Effector memory CD4-positive, alpha-beta T cell (primary cell): ENCODE data around the gene ARNT2.

Experiments
- DNase-seq, 3 donors: peaks; one replicate each; pipeline ENCODE4 v3.0.0-alpha.2; 2020
- H3K27ac ChIP-seq: 2 replicates; pipeline ENCODE4 v1.7.0; 2013; ENCODE audit warnings: mild to moderate bottlenecking, low read length, moderate library complexity; ENCODE audit not compliant: insufficient read depth, poor library complexity, severe bottlenecking
- H3K27me3 ChIP-seq: replicated peaks from 2 replicates; pipeline ENCODE4 v1.7.0; 2013; ENCODE audit warnings: mild to moderate bottlenecking, low read length; ENCODE audit not compliant: insufficient read depth, control insufficient read depth, poor library complexity, severe bottlenecking
- H3K36me3 ChIP-seq: 2 replicates; pipeline ENCODE4 v1.7.0; 2013; ENCODE audit warnings: mild to moderate bottlenecking, low read length, moderate library complexity; ENCODE audit not compliant: control insufficient read depth, insufficient read depth
- H3K4me1 ChIP-seq: 2 replicates; pipeline ENCODE4 v1.7.0; 2013; ENCODE audit warnings: low read length, mild to moderate bottlenecking; ENCODE audit not compliant: control insufficient read depth, insufficient read depth, poor library complexity, severe bottlenecking
- H3K4me3 ChIP-seq: 2 replicates; pipeline ENCODE4 v1.7.0; 2013; ENCODE audit warnings: low read length, low read depth, mild to moderate bottlenecking; ENCODE audit not compliant: insufficient read depth, poor library complexity, severe bottlenecking
- H3K9me3 ChIP-seq: 2 replicates; pipeline ENCODE4 v1.7.0; 2013; ENCODE audit warnings: mild to moderate bottlenecking, low read length, moderate library complexity; ENCODE audit not compliant: control insufficient read depth

The ARNT2 gene

GRCh38 chr15:80562846-80563245 lies 158.7 kb downstream of the ARNT2 start:
- H3K27me3 ChIP-seq = peaks cover 4% of the 10 kb centered on the region
- no peak overlapping the region for H3K4me3 ChIP-seq
- no peaks in the 10 kb centered on the region for H3K36me3 ChIP-seq
- no peak for DNase-seq
- H3K4me1 ChIP-seq = no peaks in the 10 kb centered on the region
- no peak overlapping the region for H3K27ac ChIP-seq
- no peaks in the 10 kb centered on the region for H3K9me3 ChIP-seq

- H3K27me3 ChIP-seq = peaks cover 4% of the 10 kb centered on the region
These were observed 159.3 kb downstream of the ARNT2 start for GRCh38 chr15:80563372-80563997.

GRCh38 chr15:80564056-80564455 lies 159.9 kb downstream of the ARNT2 start:
- H3K4me1 ChIP-seq = no peaks in the 10 kb centered on the region
- no peak overlapping the region for H3K4me3 ChIP-seq
- DNase-seq = no peak
- H3K27ac ChIP-seq = no peak overlapping the region
- no peaks in the 10 kb centered on the region for H3K9me3 ChIP-seq
- no peaks in the 10 kb centered on the region for H3K36me3 ChIP-seq
- H3K27me3 ChIP-seq = peaks cover 4% of the 10 kb centered on the region

More at GRCh38 chr15:80563372-80563997, 159.3 kb downstream of the ARNT2 start:
- Histone ChIP-seq H3K27ac (no peak overlapping the region), H3K4me1 (no peaks in the 10 kb centered on the region), H3K9me3 (no peaks in the 10 kb centered on the region), H3K4me3 (no peak overlapping the region), H3K36me3 (no peaks in the 10 kb centered on the region)
- DNase-seq = no peak

GRCh38 chr15:80565398-80565797 lies 161.2 kb downstream of the ARNT2 start:
- Histone ChIP-seq H3K4me3 (no peak overlapping the region), H3K9me3 (no peaks in the 10 kb centered on the region), H3K36me3 (no peaks in the 10 kb centered on the region), H3K4me1 (no peaks in the 10 kb centered on the region), H3K27ac (no peak overlapping the region), H3K27me3 (peaks cover 4% of the 10 kb centered on the region)
- no peak for DNase-seq

GRCh38 chr15:80565988-80566387 lies 161.8 kb downstream of the ARNT2 start:
- Histone ChIP-seq H3K9me3 (no peaks in the 10 kb centered on the region), H3K4me1 (no peaks in the 10 kb centered on the region), H3K36me3 (no peaks in the 10 kb centered on the region), H3K27me3 (peaks cover 4% of the 10 kb centered on the region), H3K4me3 (no peak overlapping the region), H3K27ac (no peak overlapping the region)
- DNase-seq = no peak

GRCh38 chr15:80567721-80568157 lies 163.6 kb downstream of the ARNT2 start:
- Histone ChIP-seq H3K4me3 (no peak overlapping the region), H3K36me3 (no peaks in the 10 kb centered on the region), H3K4me1 (no peaks in the 10 kb centered on the region), H3K9me3 (no peaks in the 10 kb centered on the region), H3K27me3 (peaks cover 9% of the 10 kb centered on the region), H3K27ac (no peak overlapping the region)
- DNase-seq = no peak

- Histone ChIP-seq H3K4me1 (no peaks in the 10 kb centered on the region), H3K9me3 (no peaks in the 10 kb centered on the region), H3K36me3 (no peaks in the 10 kb centered on the region), H3K27me3 (peaks cover 9% of the 10 kb centered on the region), H3K4me3 (no peak overlapping the region), H3K27ac (no peak overlapping the region)
- DNase-seq = no peak
These were observed 164.1 kb downstream of the ARNT2 start for GRCh38 chr15:80568298-80568697.

GRCh38 chr15:80568876-80569605 lies 164.9 kb downstream of the ARNT2 start:
- no peak overlapping the region for H3K27ac ChIP-seq
- H3K4me1 ChIP-seq = no peaks in the 10 kb centered on the region
- H3K9me3 ChIP-seq = no peaks in the 10 kb centered on the region
- H3K4me3 ChIP-seq = no peak overlapping the region
- DNase-seq = no peak
- peaks cover 9% of the 10 kb centered on the region for H3K27me3 ChIP-seq
- H3K36me3 ChIP-seq = no peaks in the 10 kb centered on the region

GRCh38 chr15:80569656-80570055 lies 165.5 kb downstream of the ARNT2 start:
- Histone ChIP-seq H3K27ac (no peak overlapping the region), H3K36me3 (no peaks in the 10 kb centered on the region)
- no peak for DNase-seq

GRCh38 chr15:80570553-80570952 lies 166.4 kb downstream of the ARNT2 start:
- no peak for DNase-seq
- no peak overlapping the region for H3K4me3 ChIP-seq
- no peaks in the 10 kb centered on the region for H3K36me3 ChIP-seq
- no peaks in the 10 kb centered on the region for H3K4me1 ChIP-seq
- H3K9me3 ChIP-seq = no peaks in the 10 kb centered on the region
- peaks cover 9% of the 10 kb centered on the region for H3K27me3 ChIP-seq
- no peak overlapping the region for H3K27ac ChIP-seq

More at GRCh38 chr15:80569656-80570055, 165.5 kb downstream of the ARNT2 start:
- Histone ChIP-seq H3K9me3 (no peaks in the 10 kb centered on the region), H3K4me3 (no peak overlapping the region), H3K27me3 (peaks cover 9% of the 10 kb centered on the region), H3K4me1 (no peaks in the 10 kb centered on the region)
